Ureter (tissue), 1 donor: Measurements from ENCODE around the gene DECR2. TPM values are rescaled to one million over a fixed set of nuclear protein-coding genes. Genes with fewer than 3 reads are reported as not detected.
"Not testable (repeated sequence)": the region's sequence is repeated elsewhere in the genome, so short reads cannot be mapped to it uniquely, and the experiment has no call there.

Experiments used
- DNase-seq: peaks from one replicate; pipeline ENCODE4 v3.0.0-alpha.2; 2020; ENCODE audit warnings: low spot score
- total RNA-seq: library from RNA; stranded (reverse); gene quantifications from one replicate; pipeline ENCODE4 v1.2.4, GENCODE V29; 2023
- donor health status: DM: yes; HTN: yes; CAD: no.

DECR2 gene
- total RNA-seq, 1 donor from 2014 or later, result 17.5 TPM

DNA sequence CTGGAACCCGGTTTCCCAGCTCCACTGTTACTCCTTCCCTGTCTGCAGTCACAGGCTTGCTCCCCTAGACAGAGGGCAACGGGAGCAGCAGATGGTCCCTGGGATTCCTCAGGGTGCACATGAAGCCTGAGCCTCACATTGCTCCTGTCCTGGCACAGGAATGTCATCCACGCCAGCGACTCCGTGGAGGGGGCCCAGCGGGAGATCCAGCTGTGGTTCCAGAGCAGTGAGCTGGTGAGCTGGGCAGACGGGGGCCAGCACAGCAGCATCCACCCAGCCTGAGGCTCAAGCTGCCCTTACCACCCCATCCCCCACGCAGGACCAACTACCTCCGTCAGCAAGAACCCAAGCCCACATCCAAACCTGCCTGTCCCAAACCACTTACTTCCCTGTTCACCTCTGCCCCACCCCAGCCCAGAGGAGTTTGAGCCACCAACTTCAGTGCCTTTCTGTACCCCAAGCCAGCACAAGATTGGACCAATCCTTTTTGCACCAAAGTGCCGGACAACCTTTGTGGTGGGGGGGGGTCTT lies 1.6 kb upstream of the DECR2 start:
- DNase-seq, result no peak

GRCh38 chr16:404971-405486 lies 3.3 kb downstream of the DECR2 start:
- no peak for DNase-seq

GRCh38 chr16:405548-406506 lies 4.1 kb downstream of the DECR2 start:
- no peak for DNase-seq

GRCh38 chr16:407253-407652 lies 5.6 kb downstream of the DECR2 start:
- DNase-seq, result no peak

DNA sequence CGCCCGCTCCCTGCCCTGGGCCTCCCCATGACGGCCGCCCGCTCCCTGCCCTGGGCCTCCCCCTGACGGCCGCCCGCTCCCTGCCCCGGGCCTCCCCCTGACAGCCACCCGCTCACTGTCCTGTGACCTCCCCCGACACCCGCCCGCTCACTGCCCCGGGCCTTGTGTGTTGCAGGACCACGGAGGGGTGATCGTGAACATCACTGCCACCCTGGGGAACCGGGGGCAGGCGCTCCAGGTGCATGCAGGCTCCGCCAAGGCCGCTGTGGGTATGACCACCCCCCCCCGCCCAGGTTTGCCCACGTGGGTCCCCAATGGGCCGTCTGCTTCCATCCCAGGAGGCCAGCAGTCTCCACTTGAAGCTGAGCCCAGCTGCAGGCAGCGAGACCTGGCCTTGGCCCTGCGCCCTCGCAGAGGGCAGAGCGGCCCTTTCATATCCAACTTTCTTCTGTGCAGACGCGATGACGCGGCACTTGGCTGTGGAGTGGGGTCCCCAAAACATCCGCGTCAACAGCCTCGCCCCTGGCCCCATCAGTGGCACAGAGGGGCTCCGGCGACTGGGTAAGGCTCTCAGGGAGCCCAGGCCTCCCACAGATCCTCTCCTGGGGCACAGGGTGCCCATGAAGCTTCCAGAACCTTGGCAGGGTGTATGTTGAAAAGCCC lies 9.0 kb downstream of the DECR2 start:
- no peak for DNase-seq

GRCh38 chr16:411576-412265 lies 10.0 kb downstream of the DECR2 start:
- DNase-seq, result no peak

GRCh38 chr16:414395-415169 lies 12.9 kb downstream of the DECR2 start:
- DNase-seq, result no peak

DNA sequence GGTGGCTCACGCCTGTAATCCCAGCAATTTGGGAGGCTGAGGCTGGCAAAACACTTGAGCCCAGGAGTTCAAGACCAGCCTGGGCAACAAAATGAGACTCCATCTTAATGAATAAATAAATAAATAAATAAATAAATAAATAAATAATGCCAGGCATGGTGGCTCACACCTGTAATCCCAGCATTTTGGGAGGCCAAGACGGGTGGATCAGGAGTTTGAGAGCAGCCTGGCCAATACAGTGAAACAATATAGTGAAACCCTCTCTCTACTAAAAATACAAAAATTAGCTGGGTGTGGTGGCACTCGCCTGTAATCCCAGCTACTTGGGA lies 13.4 kb downstream of the DECR2 start:
- not testable (repeated sequence) for DNase-seq

- DNase-seq, result not testable (repeated sequence)
Observed at GRCh38 chr16:422179-422578, 20.5 kb downstream of the DECR2 start.

GRCh38 chr16:424033-424622 lies 22.4 kb downstream of the DECR2 start:
- DNase-seq, result peak; percentile 78

GRCh38 chr16:424623-425081 lies 23.0 kb downstream of the DECR2 start:
- peak; percentile 56 for DNase-seq

- DNase-seq, result peak; percentile 82
Observed at GRCh38 chr16:425082-425718, 23.5 kb downstream of the DECR2 start, which contains the start of gene RAB11FIP3. Gene RAB11FIP3 (plus strand): TSS chr16:425649. CDS start chr16:426007, 358 bp downstream.

DNA sequence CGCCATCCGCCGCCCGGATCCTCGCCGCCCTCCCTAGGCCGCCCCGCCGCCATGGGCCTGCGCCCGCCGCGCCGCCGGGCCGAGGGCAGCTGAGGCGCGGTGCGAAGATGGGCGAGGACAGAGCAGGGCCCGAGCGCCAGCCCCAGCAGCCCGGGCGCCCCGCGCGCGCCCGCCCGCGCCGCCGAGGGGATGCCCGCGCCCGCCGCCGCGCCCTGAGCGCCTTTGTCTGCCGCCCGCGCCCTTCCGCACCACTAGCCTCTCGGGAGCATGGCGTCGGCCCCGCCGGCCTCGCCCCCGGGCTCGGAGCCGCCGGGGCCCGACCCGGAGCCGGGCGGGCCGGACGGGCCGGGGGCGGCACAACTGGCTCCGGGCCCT lies 24.0 kb downstream of the DECR2 start:
- DNase-seq, result no peak

GRCh38 chr16:426115-426905 lies 24.6 kb downstream of the DECR2 start:
- no peak for DNase-seq

GRCh38 chr16:426906-427249 lies 25.2 kb downstream of the DECR2 start:
- no peak for DNase-seq

GRCh38 chr16:427250-427649 lies 25.6 kb downstream of the DECR2 start:
- DNase-seq, result no peak

DNA sequence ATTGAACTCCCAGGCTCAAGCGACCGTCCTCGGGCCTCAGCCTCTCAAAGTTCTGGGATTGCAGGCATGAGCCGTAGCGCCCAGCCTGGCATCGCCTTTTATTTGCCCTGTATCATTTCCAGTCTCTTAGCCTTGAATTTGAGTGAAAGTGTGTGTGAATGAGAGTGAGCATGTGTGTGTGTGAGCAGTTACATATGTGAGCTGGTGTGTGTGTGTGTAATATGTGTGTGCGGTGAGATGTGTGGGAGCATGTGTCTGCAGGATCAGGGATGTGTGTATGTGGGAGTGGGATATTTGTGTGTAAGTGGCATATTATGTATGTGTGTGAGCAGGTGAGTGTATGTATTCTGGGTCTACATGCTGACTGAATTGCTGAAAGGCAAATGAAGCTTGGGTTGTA lies 29.2 kb downstream of the DECR2 start:
- DNase-seq, result no peak

GRCh38 chr16:440627-441026 lies 38.9 kb downstream of the DECR2 start:
- DNase-seq, result no peak

GRCh38 chr16:441447-441846 lies 39.8 kb downstream of the DECR2 start:
- DNase-seq, result no peak
